Measurements from ENCODE around the gene APOF.

- TF ChIP-seq POLR2A (IDR thresholded peaks at IDR 0.05) (no peak), EP300 (IDR thresholded peaks at IDR 0.05) (no peak), CTCF (IDR thresholded peaks at IDR 0.05) (no peak), POLR2AphosphoS5 (IDR thresholded peaks at IDR 0.05) (no peak)
These were observed 11.3 kb downstream of the APOF start for GRCh38 chr12:56351325-56351724.

Measured in suprapubic skin (tissue), 4 donors.